Caco-2 (cell line): ENCODE data around the gene MRC2. TPM values are rescaled to one million over a fixed set of nuclear protein-coding genes. Genes with fewer than 3 reads are reported as not detected.

Source experiments
- BruUV-seq: library from RNA; stranded (reverse); fragments of 400-500 nt; replicated peaks from 2 replicates; lab custom pipeline; 2021; lab: Mats Ljungman, UMichigan
- CTCF ChIA-PET: fragments of 300-600 bp; sonication (Branson Sonifier 250); formaldehyde crosslinking; loops from one replicate; lab custom pipeline; 2022; ENCODE audit warnings: antibody characterized with exemption; lab: Charles Lee
- POLR2A ChIA-PET: fragments of 300-600 bp; sonication (Branson Sonifier 250); formaldehyde crosslinking; loops from one replicate; lab custom pipeline; 2022; ENCODE audit warnings: antibody characterized with exemption; lab: Charles Lee
- DNase-seq, 2 experiments: peaks; one replicate each; pipeline versions ENCODE4 v3.0.0 to v3.0.0-alpha.2; 2020 to 2022
- H3K27me3 ChIP-seq: replicated peaks from 2 replicates; pipeline ENCODE4 v1.6.0; 2011; ENCODE audit warnings: low read length; ENCODE audit not compliant: control insufficient read depth, insufficient read depth
- H3K36me3 ChIP-seq: 2 replicates; pipeline ENCODE4 v1.5.1; 2011; ENCODE audit warnings: low read length; ENCODE audit not compliant: control insufficient read depth, insufficient read depth
- H3K4me1 ChIP-seq: fragments of 250-450 bp; sonication (Bioruptor Pico); 2 replicates; pipeline ENCODE4 v1.5.1; 2020; ENCODE audit warnings: mild to moderate bottlenecking
- H3K4me3 ChIP-seq: 2 replicates; pipeline ENCODE4 v1.5.1; 2011; ENCODE audit warnings: low read depth, mild to moderate bottlenecking, control low read depth, low read length
- H3K9me3 ChIP-seq: fragments of 250-450 bp; sonication (Bioruptor Pico); 2 replicates; pipeline ENCODE4 v1.5.1; 2020; ENCODE audit warnings: mild to moderate bottlenecking, moderate library complexity
- H3K27ac Mint-ChIP-seq: one replicate; pipeline ENCODE4 v1.8.0; 2022; ENCODE audit warnings: mixed read lengths; ENCODE audit not compliant: unreplicated experiment
- H3K27me3 Mint-ChIP-seq: one replicate; pipeline ENCODE4 v1.8.0; 2022; ENCODE audit warnings: mixed read lengths; ENCODE audit not compliant: insufficient read depth, unreplicated experiment
- H3K36me3 Mint-ChIP-seq: one replicate; pipeline ENCODE4 v1.8.0; 2022; ENCODE audit warnings: mild to moderate bottlenecking, mixed read lengths; ENCODE audit not compliant: insufficient read depth, unreplicated experiment
- H3K4me1 Mint-ChIP-seq: one replicate; pipeline ENCODE4 v1.8.0; 2022; ENCODE audit warnings: low read depth, mixed read lengths; ENCODE audit not compliant: unreplicated experiment
- H3K4me3 Mint-ChIP-seq: one replicate; pipeline ENCODE4 v1.8.0; 2022; ENCODE audit warnings: mild to moderate bottlenecking, moderate library complexity, mixed read lengths; ENCODE audit not compliant: unreplicated experiment
- H3K9me3 Mint-ChIP-seq: one replicate; pipeline ENCODE4 v1.8.0; 2022; ENCODE audit warnings: mixed read lengths; ENCODE audit not compliant: unreplicated experiment
- CTCF ChIP-seq, 2 experiments: fragments of 200-600 bp in 1 of 2; IDR thresholded peaks; 1 replicate in 1 of 2; 2 replicates in 1 of 2; pipeline versions ENCODE4 v1.5.1 to v1.8.0; 2011 to 2022; ENCODE audit warnings: antibody characterized with exemption in 1 of 2, control low read depth in 1 of 2, inconsistent platforms in 1 of 2, low read depth in 1 of 2, low read length in 1 of 2, mild to moderate bottlenecking in 1 of 2, moderate library complexity in 1 of 2; ENCODE audit not compliant: insufficient read depth in 1 of 2, severe bottlenecking in 1 of 2, unreplicated experiment in 1 of 2
- intact Hi-C: fragments of 100-400 bp; cut with micrococcal nuclease; formaldehyde crosslinking; loops from one replicate; pipeline ENCODE4 v1.10.0; 2022; ENCODE audit not compliant: unreplicated experiment
- total RNA-seq: library from RNA; stranded (reverse); gene quantifications from 2 replicates; pipeline ENCODE4 v1.2.3, GENCODE V29; 2022

The MRC2 gene
- total RNA-seq, 1 experiment from 2014 or later, result 7.0 TPM

GRCh38 chr17:62684179-62684578, 56.7 kb downstream of the MRC2 start:
- Mint-ChIP-seq H3K4me1 (no peaks in the 10 kb centered on the region), H3K27me3 (no peaks in the 10 kb centered on the region)

DNA sequence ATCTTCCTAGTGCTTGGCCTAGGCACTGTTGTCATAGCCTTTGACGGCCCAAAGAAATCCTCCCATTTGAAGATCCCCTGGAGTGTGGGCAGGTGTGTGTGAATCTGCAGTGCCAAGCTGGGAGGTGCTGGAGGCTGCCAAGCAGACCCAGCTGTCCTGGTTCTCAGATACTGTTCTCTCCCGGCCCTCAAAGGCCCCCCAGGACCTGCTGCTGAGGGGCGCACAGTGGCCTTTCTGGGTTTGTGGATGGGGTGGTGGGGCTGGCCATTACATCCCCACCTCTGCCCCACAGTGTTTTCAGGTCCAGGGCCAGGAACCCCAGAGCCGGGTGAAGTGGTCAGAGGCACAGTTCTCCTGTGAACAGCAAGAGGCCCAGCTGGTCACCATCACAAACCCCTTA, 60.5 kb downstream of the MRC2 start:
- Histone ChIP-seq H3K4me3 (no peak overlapping the region), H3K9me3 (0 out of 2 replicates have a peak, but pooled peaks cover 3% of the 10 kb centered on the region), H3K27me3 (no peaks in the 10 kb centered on the region), H3K36me3 (no peaks in the 10 kb centered on the region), H3K4me1 (no peaks in the 10 kb centered on the region)
- H3K27ac Mint-ChIP-seq, result no peak overlapping the region
- DNase-seq, result no peak
- no peaks in the 10 kb centered on the region for H3K36me3 Mint-ChIP-seq
- H3K4me1 Mint-ChIP-seq, result no peaks in the 10 kb centered on the region
- ChIA-PET CTCF (no interaction called here), POLR2A (no interaction called here)
- H3K27me3 Mint-ChIP-seq, result no peaks in the 10 kb centered on the region
- no TSS peak for BruUV-seq
- H3K4me3 Mint-ChIP-seq, result no peak overlapping the region
- no peaks in the 10 kb centered on the region for H3K9me3 Mint-ChIP-seq
- no peak for TF ChIP-seq CTCF (IDR thresholded peaks at IDR 0.05; ENCODE audit: insufficient read depth in 1 of 2, low read depth in 1 of 2, low read length in 1 of 2, severe bottlenecking in 1 of 2, unreplicated experiment in 1 of 2)
- intact Hi-C loops, result no loop called here

More at GRCh38 chr17:62684179-62684578, 56.7 kb downstream of the MRC2 start:
- DNase-seq, result no peak
- TF ChIP-seq CTCF (IDR thresholded peaks at IDR 0.05; ENCODE audit: insufficient read depth in 1 of 2, low read depth in 1 of 2, low read length in 1 of 2, severe bottlenecking in 1 of 2, unreplicated experiment in 1 of 2), result no peak
- Histone ChIP-seq H3K27me3 (no peaks in the 10 kb centered on the region), H3K4me1 (no peaks in the 10 kb centered on the region), H3K4me3 (no peak overlapping the region), H3K36me3 (no peaks in the 10 kb centered on the region), H3K9me3 (0 out of 2 replicates have a peak, but pooled peaks cover 3% of the 10 kb centered on the region)
- Mint-ChIP-seq H3K4me3 (no peak overlapping the region), H3K36me3 (no peaks in the 10 kb centered on the region), H3K9me3 (no peaks in the 10 kb centered on the region), H3K27ac (no peak overlapping the region)
- BruUV-seq, result no TSS peak
- CTCF ChIA-PET, result no interaction called here
- POLR2A ChIA-PET, result no interaction called here
- intact Hi-C loops, result no loop called here

DNA sequence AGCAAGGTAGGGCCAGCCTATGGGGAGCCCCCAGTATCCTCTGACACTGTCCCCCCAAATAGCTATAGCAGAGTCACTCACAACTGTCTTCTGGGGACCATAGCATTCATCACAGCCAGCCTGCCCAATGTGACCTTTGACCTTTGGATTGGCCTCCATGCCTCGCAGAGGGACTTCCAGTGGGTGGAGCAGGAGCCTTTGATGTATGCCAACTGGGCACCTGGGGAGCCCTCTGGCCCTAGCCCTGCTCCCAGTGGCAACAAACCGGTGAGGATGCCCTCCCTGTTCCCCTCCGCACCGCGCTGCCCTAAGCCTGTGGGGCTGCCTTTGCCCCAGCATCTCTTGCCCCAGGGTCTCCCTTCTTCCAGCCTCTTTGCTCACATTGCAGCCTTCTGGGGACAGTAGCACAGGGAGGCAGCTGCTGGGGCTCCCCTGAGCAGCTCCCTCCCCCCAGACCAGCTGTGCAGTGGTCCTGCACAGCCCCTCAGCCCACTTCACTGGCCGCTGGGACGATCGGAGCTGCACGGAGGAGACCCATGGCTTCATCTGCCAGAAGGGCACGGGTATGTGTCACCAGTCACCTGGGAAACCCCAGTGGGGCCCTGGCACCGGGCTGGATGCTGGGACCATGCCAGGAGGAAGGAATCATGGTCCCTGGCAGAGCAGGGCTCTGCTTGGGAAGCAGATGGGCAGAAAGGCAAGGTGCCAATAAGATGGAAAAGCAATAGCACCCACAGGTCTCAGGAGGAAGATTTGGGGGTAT, 61.1 kb downstream of the MRC2 start:
- H3K9me3 ChIP-seq, result 0 out of 2 replicates have a peak, but pooled peaks cover 3% of the 10 kb centered on the region
- no peaks in the 10 kb centered on the region for H3K36me3 ChIP-seq
- ChIA-PET POLR2A (no interaction called here), CTCF (no interaction called here)
- no peak overlapping the region for H3K27ac Mint-ChIP-seq
- intact Hi-C loops, result no loop called here
- H3K27me3 ChIP-seq, result no peaks in the 10 kb centered on the region
- no peak overlapping the region for H3K4me3 Mint-ChIP-seq
- no peaks in the 10 kb centered on the region for H3K27me3 Mint-ChIP-seq
- no TSS peak for BruUV-seq
- no peaks in the 10 kb centered on the region for H3K36me3 Mint-ChIP-seq
- no peak for DNase-seq
- no peak for TF ChIP-seq CTCF (IDR thresholded peaks at IDR 0.05; ENCODE audit: insufficient read depth in 1 of 2, low read depth in 1 of 2, low read length in 1 of 2, severe bottlenecking in 1 of 2, unreplicated experiment in 1 of 2)
- H3K4me3 ChIP-seq, result no peak overlapping the region
- H3K4me1 Mint-ChIP-seq, result no peaks in the 10 kb centered on the region
- no peaks in the 10 kb centered on the region for H3K9me3 Mint-ChIP-seq
- no peaks in the 10 kb centered on the region for H3K4me1 ChIP-seq
